GM13977 (cell line): Measurements from ENCODE around the gene SLC17A9.

Experiments
- DNase-seq: peaks from one replicate; pipeline ENCODE4 v3.0.0; 2012; ENCODE audit warnings: low spot score
- CTCF ChIP-seq: IDR thresholded peaks from 2 replicates; pipeline ENCODE4 v1.5.1; 2012; ENCODE audit warnings: mild to moderate bottlenecking, control low read depth; ENCODE audit not compliant: insufficient read depth; ENCODE audit errors: extremely low read depth, missing control alignments
- in situ Hi-C: fragments of 300-500 bp; cut with MboI; formaldehyde crosslinking; loops from one replicate; pipeline ENCODE4 v1.12.0; 2022; ENCODE audit warnings: low sequenced_read_pairs, low pct_unique_long_range_greater_than_20kb, mixed read lengths, inconsistent platforms; ENCODE audit not compliant: unreplicated experiment

The SLC17A9 gene

GRCh38 chr20:62952373-62952967, at the start of gene SLC17A9:
SLC17A9 (plus strand) TSS chr20:62952709; CDS start chr20:62952831, 122 bp downstream.
- no peak for TF ChIP-seq CTCF
- peak; percentile 90 for DNase-seq
- in situ Hi-C loops = no loop called here

- no peak for TF ChIP-seq CTCF
- DNase-seq = no peak
- in situ Hi-C loops = no loop called here
These were observed 49.4 kb upstream of the SLC17A9 start for GRCh38 chr20:62902926-62903615.

- TF ChIP-seq CTCF = no peak
- in situ Hi-C loops = no loop called here
- DNase-seq = no peak
These were observed 46.9 kb upstream of the SLC17A9 start for GRCh38 chr20:62905536-62906117.

- no peak for TF ChIP-seq CTCF
- in situ Hi-C loops = no loop called here
These were observed 46.3 kb upstream of the SLC17A9 start for GRCh38 chr20:62906209-62906608.

GRCh38 chr20:62906647-62907375, 45.7 kb upstream of the SLC17A9 start:
- in situ Hi-C loops = no loop called here
- no peak for TF ChIP-seq CTCF
- DNase-seq = no peak

More at GRCh38 chr20:62906209-62906608, 46.3 kb upstream of the SLC17A9 start:
- DNase-seq = no peak

GRCh38 chr20:62907384-62908317, 44.9 kb upstream of the SLC17A9 start:
- in situ Hi-C loops = no loop called here
- DNase-seq = no peak

More at GRCh38 chr20:62907384-62908317, 44.9 kb upstream of the SLC17A9 start:
- peak; percentile 57 for TF ChIP-seq CTCF
